Limb (tissue), 2 donors: ENCODE data around the gene TDRD9.
"Not testable (repeated sequence)": the region's sequence is repeated elsewhere in the genome, so short reads cannot be mapped to it uniquely, and the experiment has no call there.

Experiments
- DNase-seq, 2 donors: peaks; one replicate each; pipeline ENCODE4 v3.0.0-alpha.2; 2016; ENCODE audit errors: extremely low spot score in 2 of 2

Gene TDRD9

GRCh38 chr14:103920981-103921854 is 7.0 kb upstream of the TDRD9 start:
- DNase-seq = peak; percentile 92 to 97

GRCh38 chr14:103921855-103922200 is 6.4 kb upstream of the TDRD9 start:
- DNase-seq = not testable (repeated sequence)

GRCh38 chr14:103923863-103924262 is 4.4 kb upstream of the TDRD9 start:
- no peak for DNase-seq

GRCh38 chr14:103925316-103925715 is 2.9 kb upstream of the TDRD9 start:
- DNase-seq = no peak

- no peak for DNase-seq
Measured at GRCh38 chr14:103927566-103927965, 690 bp upstream of the TDRD9 start.

GRCh38 chr14:103930051-103930604 is 1.9 kb downstream of the TDRD9 start:
- DNase-seq = no peak

GRCh38 chr14:103931422-103931821 is 3.2 kb downstream of the TDRD9 start:
- DNase-seq = no peak

GRCh38 chr14:103932791-103933490 is 4.7 kb downstream of the TDRD9 start:
- no peak for DNase-seq

- no peak for DNase-seq
Measured at GRCh38 chr14:103935102-103935501, 6.8 kb downstream of the TDRD9 start.

GRCh38 chr14:103941462-103941861 is 13.2 kb downstream of the TDRD9 start:
- DNase-seq = no peak

- DNase-seq = no peak
Measured at GRCh38 chr14:103941973-103942736, 13.9 kb downstream of the TDRD9 start, which contains the start of gene RD3L. Gene RD3L, minus strand, starts transcription at chr14:103942529. Its CDS starts 834 bp downstream, at chr14:103941695.

GRCh38 chr14:103943673-103944072 is 15.4 kb downstream of the TDRD9 start:
- DNase-seq = no peak

- no peak for DNase-seq
Measured at GRCh38 chr14:103946975-103947374, 18.7 kb downstream of the TDRD9 start.

- no peak for DNase-seq
Measured at GRCh38 chr14:103948442-103948841, 20.2 kb downstream of the TDRD9 start.

- no peak for DNase-seq
Measured at GRCh38 chr14:103949131-103949790, 21.0 kb downstream of the TDRD9 start.

GRCh38 chr14:103960457-103961055 is 32.3 kb downstream of the TDRD9 start:
- DNase-seq = no peak

- DNase-seq = no peak
Measured at GRCh38 chr14:103961928-103962578, 33.8 kb downstream of the TDRD9 start.

- no peak for DNase-seq
Measured at GRCh38 chr14:103966631-103967030, 38.4 kb downstream of the TDRD9 start.

GRCh38 chr14:103969961-103970360 is 41.7 kb downstream of the TDRD9 start:
- no peak for DNase-seq

- DNase-seq = no peak
Measured at GRCh38 chr14:103973354-103973753, 45.1 kb downstream of the TDRD9 start.
